SU-DHL-6 (cell line): ENCODE results near the gene LINGO1.

Source experiments
- H2AFZ ChIP-seq: fragments of 200-600 bp; sonication (generic); 2 replicates; pipeline ENCODE4 v1.6.1; 2014; ENCODE audit warnings: low read depth, mild to moderate bottlenecking, moderate library complexity, mixed read lengths, antibody characterized with exemption, low read length; ENCODE audit not compliant: severe bottlenecking
- H3F3A ChIP-seq: fragments of 200-600 bp; shearing (Covaris generic); 2 replicates; pipeline ENCODE4 v1.6.0; 2016; ENCODE audit warnings: antibody characterized with exemption, mild to moderate bottlenecking; ENCODE audit not compliant: insufficient read depth
- H3K27ac ChIP-seq: fragments of 200-600 bp; sonication (generic); 2 replicates; pipeline ENCODE4 v1.5.1; 2016; ENCODE audit warnings: low read depth, mild to moderate bottlenecking, low read length, moderate library complexity, mixed read lengths
- H3K27me3 ChIP-seq: fragments of 200-600 bp; sonication (generic), shearing (Covaris generic); 2 replicates; pipeline ENCODE4 v1.6.0; 2014; ENCODE audit warnings: mild to moderate bottlenecking, low read length
- H3K36me3 ChIP-seq: fragments of 200-600 bp; sonication (generic); 2 replicates; pipeline ENCODE4 v1.6.1; 2014; ENCODE audit warnings: mild to moderate bottlenecking, low read length, mixed read lengths
- H3K4me2 ChIP-seq: fragments of 300-600, 200-600 bp; shearing (Covaris generic), sonication (generic); 2 replicates; pipeline ENCODE4 v1.6.0; 2014; ENCODE audit warnings: low read length, low read depth, mild to moderate bottlenecking; ENCODE audit not compliant: poor library complexity, severe bottlenecking
- H3K4me3 ChIP-seq: fragments of 200-600 bp; sonication (generic); 2 replicates; pipeline ENCODE4 v1.5.1; 2014; ENCODE audit warnings: antibody characterized with exemption, low read length, mild to moderate bottlenecking, mixed read lengths; ENCODE audit not compliant: insufficient read depth, poor library complexity, severe bottlenecking
- H3K79me2 ChIP-seq: fragments of 200-600 bp; sonication (generic); 2 replicates; pipeline ENCODE4 v1.6.1; 2014; ENCODE audit warnings: mild to moderate bottlenecking, low read length, moderate library complexity; ENCODE audit not compliant: insufficient read depth
- H3K9ac ChIP-seq: fragments of 200-600 bp; sonication (generic); 2 replicates; pipeline ENCODE4 v1.7.0; 2014; ENCODE audit warnings: mild to moderate bottlenecking, low read length
- H3K9me2 ChIP-seq: fragments of 200-600 bp; sonication (generic); replicated peaks from 2 replicates; pipeline ENCODE4 v1.6.1; 2014; ENCODE audit warnings: low read length; ENCODE audit not compliant: insufficient read depth
- H3K9me3 ChIP-seq: fragments of 200-600 bp; sonication (generic); 2 replicates; pipeline ENCODE4 v1.6.1; 2014; ENCODE audit warnings: low read length, mixed read lengths; ENCODE audit not compliant: insufficient read depth
- H4K20me1 ChIP-seq: fragments of 200-600 bp; sonication (generic); 2 replicates; pipeline ENCODE4 v1.6.1; 2014; ENCODE audit warnings: low read depth, mild to moderate bottlenecking, antibody characterized with exemption, low read length, moderate library complexity, mixed read lengths
- CTCF ChIP-seq: fragments of 200-600 bp; sonication (generic); IDR thresholded peaks from one replicate; pipeline ENCODE4 v1.5.1; 2017; ENCODE audit warnings: antibody characterized with exemption, mild to moderate bottlenecking, low read length, moderate library complexity; ENCODE audit not compliant: insufficient read depth, poor library complexity, severe bottlenecking
- EZH2phosphoT487 ChIP-seq: fragments of 200-600 bp; sonication (generic), shearing (Covaris generic); conservative IDR thresholded peaks from 2 replicates; pipeline ENCODE4 v1.6.1; 2018; ENCODE audit warnings: mild to moderate bottlenecking, antibody characterized with exemption, low read length, moderate library complexity, mixed read lengths

Gene LINGO1

GRCh38 chr15:77622209-77622933 is 10.3 kb downstream of the LINGO1 start:
- Histone ChIP-seq H3K27ac (no peak overlapping the region), H3K9me3 (no peaks in the 10 kb centered on the region), H4K20me1 (no peaks in the 10 kb centered on the region), H3K79me2 (no peaks in the 10 kb centered on the region), H2AFZ (no peak overlapping the region), H3K36me3 (no peaks in the 10 kb centered on the region), H3F3A (no peaks in the 10 kb centered on the region), H3K27me3 (no peaks in the 10 kb centered on the region), H3K9me2 (no peaks in the 10 kb centered on the region), H3K4me2 (no peak overlapping the region), H3K4me3 (no peak overlapping the region), H3K9ac (no peak overlapping the region)
- no peak for TF ChIP-seq EZH2phosphoT487
- no peak for TF ChIP-seq CTCF

- Histone ChIP-seq H3K27ac (no peak overlapping the region), H3K4me3 (no peak overlapping the region), H3K9ac (no peak overlapping the region), H3K27me3 (no peaks in the 10 kb centered on the region), H2AFZ (no peak overlapping the region), H3F3A (no peaks in the 10 kb centered on the region), H3K79me2 (no peaks in the 10 kb centered on the region), H4K20me1 (no peaks in the 10 kb centered on the region), H3K9me3 (no peaks in the 10 kb centered on the region), H3K4me2 (no peak overlapping the region), H3K9me2 (no peaks in the 10 kb centered on the region), H3K36me3 (no peaks in the 10 kb centered on the region)
- TF ChIP-seq CTCF, result no peak
Observed at GRCh38 chr15:77621847-77622208, 10.9 kb downstream of the LINGO1 start.

- H3K36me3 ChIP-seq, result no peaks in the 10 kb centered on the region
- H3K4me3 ChIP-seq, result no peak overlapping the region
- H3K9me2 ChIP-seq, result no peaks in the 10 kb centered on the region
- H4K20me1 ChIP-seq, result no peaks in the 10 kb centered on the region
- H3K27ac ChIP-seq, result no peak overlapping the region
- H3K9ac ChIP-seq, result no peak overlapping the region
- H3K79me2 ChIP-seq, result no peaks in the 10 kb centered on the region
- no peaks in the 10 kb centered on the region for H3K27me3 ChIP-seq
- H2AFZ ChIP-seq, result no peak overlapping the region
- no peak overlapping the region for H3K4me2 ChIP-seq
- TF ChIP-seq CTCF (no peak), EZH2phosphoT487 (no peak)
- no peaks in the 10 kb centered on the region for H3K9me3 ChIP-seq
- H3F3A ChIP-seq, result no peaks in the 10 kb centered on the region
Observed at GRCh38 chr15:77620960-77621647, 11.6 kb downstream of the LINGO1 start.
